HG03108 (cell line): ENCODE results near the gene PSMB4.
"Not testable (repeated sequence)": the region's sequence is repeated elsewhere in the genome, so short reads cannot be mapped to it uniquely, and the experiment has no call there.

Experiments used
- ATAC-seq: cut with Tn5 transposase; IDR thresholded peaks from one replicate; pipeline ENCODE4 v1.9.1; 2021; ENCODE audit warnings: moderate library complexity; ENCODE audit not compliant: unreplicated experiment

Gene PSMB4

DNA sequence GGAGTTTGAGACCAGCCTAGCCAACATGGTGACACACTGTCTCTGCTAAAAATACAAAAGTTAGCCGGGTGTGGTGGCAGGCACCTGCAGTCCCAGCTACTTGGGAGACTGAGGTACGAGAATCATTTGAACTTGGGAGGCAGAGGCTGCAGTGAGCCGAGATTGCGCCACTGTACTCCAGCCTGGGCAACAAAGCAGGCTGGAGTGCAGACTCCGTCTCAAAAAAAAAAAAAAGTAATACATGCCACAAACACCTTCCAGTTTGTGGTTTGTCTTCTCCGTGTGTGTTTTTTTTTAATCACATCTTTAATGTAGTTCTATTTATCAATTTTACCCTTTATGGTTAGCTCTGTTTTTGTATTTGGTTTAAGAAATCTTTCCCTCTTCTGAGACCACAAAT, 37.6 kb downstream of the PSMB4 start:
- ATAC-seq: no peak

DNA sequence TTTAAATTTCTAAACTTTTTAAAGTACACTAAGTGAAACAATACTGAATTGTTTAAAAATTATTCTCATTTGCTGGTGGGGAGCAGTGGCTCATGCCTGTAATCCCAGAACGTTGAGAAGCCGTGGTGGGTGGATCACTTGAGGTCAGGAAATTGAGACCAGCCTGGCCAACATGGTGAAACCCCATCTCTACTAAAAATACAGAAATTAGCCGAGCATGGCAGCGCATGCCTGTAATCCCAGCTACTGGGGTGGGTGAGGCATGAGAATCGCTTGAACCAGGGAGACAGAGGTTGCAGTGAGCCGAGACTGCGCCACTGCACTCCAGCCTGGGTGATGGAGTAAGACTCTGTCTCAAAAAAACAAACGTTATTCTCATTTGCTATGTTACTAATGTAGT, 38.0 kb downstream of the PSMB4 start:
- ATAC-seq: not testable (repeated sequence)

DNA sequence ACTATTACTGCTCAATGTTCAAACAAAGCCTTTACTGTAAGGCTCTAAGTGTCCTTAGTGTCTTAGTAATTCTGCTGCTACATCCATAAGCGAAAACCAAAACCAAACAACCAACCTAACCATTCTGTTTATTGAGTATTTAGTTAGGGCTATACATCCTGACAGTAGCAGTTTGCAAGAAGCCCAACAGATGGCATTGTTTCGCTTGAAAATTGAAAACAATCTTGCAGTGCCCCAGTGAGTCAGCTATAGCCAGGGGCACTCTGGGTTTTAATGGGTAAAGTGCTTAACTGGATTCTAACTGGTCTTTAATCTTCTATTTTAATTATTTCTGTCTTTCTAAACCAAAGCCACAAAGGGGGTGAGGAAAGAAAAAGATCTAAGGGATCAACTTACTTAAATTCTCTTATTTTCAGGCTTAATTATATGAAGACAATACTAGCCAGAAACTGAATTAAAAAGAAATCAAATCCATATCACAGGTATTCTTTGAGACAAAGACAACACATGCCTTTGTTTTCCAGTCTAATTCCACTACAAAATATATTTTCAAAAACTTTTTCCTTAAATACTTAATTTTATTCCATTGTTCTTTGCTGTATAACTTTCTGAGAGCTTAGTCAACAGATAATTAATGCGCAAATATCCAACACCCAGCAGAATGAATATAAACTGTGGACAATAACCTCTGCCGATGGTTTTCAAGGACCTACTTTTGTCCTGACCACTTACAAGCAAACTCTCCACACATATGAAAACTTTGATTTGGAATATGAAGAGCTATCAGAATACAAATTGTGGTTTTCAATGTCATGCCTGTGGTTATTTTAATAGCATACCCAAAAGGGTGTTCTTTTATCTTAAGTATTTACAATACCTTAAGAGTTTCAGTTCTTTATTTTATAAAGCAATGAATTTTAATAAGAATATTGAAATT, 44.7 kb downstream of the PSMB4 start:
- ATAC-seq: no peak

DNA sequence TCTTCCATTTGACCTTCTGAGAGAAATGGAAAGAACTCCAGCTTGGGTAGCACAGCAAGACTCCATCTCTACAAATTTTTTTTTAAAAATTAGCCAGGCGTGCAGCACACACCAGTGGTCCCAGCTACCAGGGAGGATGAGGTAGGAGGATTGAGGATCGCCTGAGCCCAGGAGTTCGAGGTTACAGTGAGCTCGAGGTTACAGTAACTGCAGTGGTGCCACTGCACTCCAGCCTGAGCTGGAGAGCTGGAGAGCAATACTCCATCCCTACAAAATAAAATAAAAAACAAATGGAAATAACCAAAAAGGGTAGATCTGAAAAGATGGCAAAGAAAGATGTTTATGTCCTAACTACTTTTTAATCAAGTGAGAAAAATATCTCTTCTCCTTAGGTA, 45.4 kb downstream of the PSMB4 start:
- ATAC-seq: no peak

DNA sequence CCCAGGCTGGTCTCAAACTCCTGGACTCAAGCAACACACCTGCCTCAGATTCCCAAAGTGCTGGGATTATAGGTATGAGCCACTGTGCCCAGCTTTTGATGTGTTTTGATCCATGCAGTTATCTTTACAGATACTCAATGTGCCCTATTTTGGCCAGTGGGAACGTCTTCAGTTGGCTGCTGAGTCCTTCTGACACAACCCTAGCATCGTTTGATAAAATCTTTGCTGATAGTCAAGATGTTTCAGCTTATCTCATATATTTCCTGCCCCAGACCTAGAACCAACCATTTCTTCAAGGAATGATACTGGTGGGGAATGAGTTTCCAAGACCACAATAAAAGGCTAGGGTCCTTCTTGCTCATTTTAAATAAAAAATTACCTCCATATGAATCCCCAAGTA, 48.3 kb downstream of the PSMB4 start:
- no peak for ATAC-seq
